Measurements from ENCODE around the gene RFPL4AL1. TPM values are rescaled to one million over a fixed set of nuclear protein-coding genes. Genes with fewer than 3 reads are reported as not detected.
"Not testable (repeated sequence)": the region's sequence is repeated elsewhere in the genome, so short reads cannot be mapped to it uniquely, and the experiment has no call there.

RFPL4AL1 gene
- total and polyA plus RNA-seq, 2 of the 8 experiments (the other 6 are each of a cell fraction or from before 2014, with no cell fraction given), result not detected

DNA sequence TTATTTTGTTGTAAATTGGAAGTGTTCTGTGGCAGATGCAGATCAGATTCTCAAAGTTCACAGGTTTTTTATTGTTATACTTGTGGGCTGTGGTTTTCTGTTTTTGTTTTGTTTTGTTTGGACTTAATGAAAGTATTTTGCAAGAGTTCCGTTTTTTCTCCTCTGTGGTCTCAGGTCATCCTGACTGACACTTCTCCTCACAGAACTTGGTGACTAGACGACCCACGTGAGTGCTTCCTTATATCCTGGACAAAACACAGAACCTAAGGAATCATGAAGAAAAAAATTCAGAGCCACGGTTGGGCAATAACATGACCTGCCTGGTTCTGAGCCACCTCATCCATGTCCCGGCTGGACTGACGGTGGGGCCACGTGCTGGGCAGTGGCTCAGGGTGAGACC, 2.5 kb upstream of the RFPL4AL1 start (continued):
- TF ChIP-seq TAF1 (IDR thresholded peaks at IDR 0.05; ENCODE audit: low read depth, low read length), result no peak

DNA sequence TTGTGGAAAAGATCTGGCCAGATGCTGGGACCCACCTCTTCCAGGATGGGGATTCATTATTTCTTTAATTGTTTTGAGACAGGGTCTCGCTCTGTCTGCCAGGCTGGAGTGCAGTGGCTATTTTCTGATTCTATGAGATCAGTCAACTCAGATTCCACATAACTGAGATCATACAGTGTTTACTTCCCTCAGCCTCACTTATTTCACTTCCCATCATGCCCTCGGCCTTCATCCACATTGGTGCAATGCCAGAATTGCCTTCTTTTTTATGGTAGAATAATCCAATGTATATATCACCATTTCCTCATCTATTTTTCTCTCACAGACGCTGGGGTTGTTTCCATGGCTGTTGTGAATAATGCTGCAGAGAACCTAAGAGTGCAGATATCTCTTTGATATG, 714 bp downstream of the RFPL4AL1 start:
- whole genome bisulfite sequencing, 2 experiments (ENCODE audit: extremely low coverage in 1 of 2, insufficient coverage in 1 of 2, insufficient read length in 1 of 2, insufficient replicate concordance in 2 of 2, low coverage in 1 of 2, low lambda C conversion rate in 2 of 2, missing lambda C conversion rate in 1 of 2), result 56% methylated on average over 3 of the region's 3 CpGs; no CpG with 5 or more reads in 1 of the 2 experiments
- H3K18ac ChIP-seq (ENCODE audit: extremely low read depth, low read length); H3K23ac ChIP-seq (ENCODE audit: insufficient read length); H3K56ac ChIP-seq (replicated peaks; ENCODE audit: insufficient read length, low read depth, low read length); H4K5ac ChIP-seq (ENCODE audit: insufficient read length, low read depth, low read length); H4K8ac ChIP-seq (ENCODE audit: extremely low read depth, insufficient read depth, low read length); FAIRE-seq; H3K79me2 ChIP-seq (ENCODE audit: control insufficient read depth in 1 of 2, insufficient read depth in 2 of 2, low read length in 2 of 2); H2AFZ ChIP-seq (ENCODE audit: low read length); H3K23me2 ChIP-seq (ENCODE audit: low read depth, low read length); H2BK12ac ChIP-seq (ENCODE audit: low read depth, low read length); H3K27ac ChIP-seq (ENCODE audit: low read depth, low read length); H3K4me2 ChIP-seq (ENCODE audit: insufficient read depth in 1 of 2, low read depth in 2 of 2, low read length in 2 of 2); H2BK20ac ChIP-seq (ENCODE audit: low read length); H2BK120ac ChIP-seq (replicated peaks; ENCODE audit: low read depth, low read length); H3K9ac ChIP-seq (replicated peaks in 1 of 4; ENCODE audit: extremely low read depth in 1 of 4, low read depth in 3 of 4, low read length in 3 of 4); DNase-seq (ENCODE audit: low read depth in 1 of 2, low spot score in 2 of 2); H3K79me1 ChIP-seq (ENCODE audit: low read depth, low read length); H3K36me3 ChIP-seq (ENCODE audit: control insufficient read depth in 2 of 4, insufficient read depth in 4 of 4, low read length in 3 of 4); H2AK5ac ChIP-seq (ENCODE audit: low read depth, low read length); H4K91ac ChIP-seq (replicated peaks; ENCODE audit: insufficient read length, low read length); H3K4ac ChIP-seq (replicated peaks; ENCODE audit: insufficient read length, low read depth, low read length); H2BK5ac ChIP-seq (ENCODE audit: low read depth, low read length); H4K20me1 ChIP-seq (replicated peaks in 1 of 2; ENCODE audit: control insufficient read depth in 1 of 2, insufficient read depth in 2 of 2, low read length in 2 of 2); H3K4me3 ChIP-seq (ENCODE audit: extremely low read depth in 1 of 4, insufficient read depth in 2 of 4, low read depth in 3 of 4, low read length in 4 of 4); POLR2A ChIA-PET (ENCODE audit: partially characterized antibody); CTCF ChIA-PET (ENCODE audit: partially characterized antibody); H2BK15ac ChIP-seq (ENCODE audit: low read length); H3K27me3 ChIP-seq (replicated peaks in 1 of 4; ENCODE audit: control insufficient read depth in 3 of 4, extremely low read depth in 1 of 4, insufficient read depth in 3 of 4, low read length in 3 of 4); H3K4me1 ChIP-seq (replicated peaks in 1 of 4; ENCODE audit: control insufficient read depth in 3 of 4, insufficient read depth in 4 of 4, low read length in 3 of 4); H3K14ac ChIP-seq (ENCODE audit: insufficient read length): not testable (repeated sequence)
- H3K9me3 ChIP-seq (ENCODE audit: insufficient read depth in 2 of 2, low read depth in 1 of 2, low read length in 1 of 2), result peaks cover 39 to 44% of the 10 kb centered on the region in 2 experiments
